Neutrophil (primary cell): Measurements from ENCODE around the gene SSH2.
A peak's percentile ranks its signal among the peaks of the same experiment; 100 is the strongest.

Experiments used
- H3K27ac ChIP-seq: fragments of 200-600 bp; sonication (generic); 2 replicates; pipeline ENCODE4 v1.5.1; 2016; ENCODE audit warnings: mild to moderate bottlenecking, moderate library complexity
- H3K27me3 ChIP-seq: fragments of 200-600 bp; sonication (generic); 2 replicates; pipeline ENCODE4 v1.6.0; 2016; ENCODE audit warnings: mild to moderate bottlenecking
- H3K36me3 ChIP-seq: fragments of 200-600 bp; sonication (generic); 2 replicates; pipeline ENCODE4 v1.5.1; 2017
- H3K4me1 ChIP-seq, 2 experiments: fragments of 200-600 bp in 1 of 2; sonication (generic) in 1 of 2; 1 replicate in 1 of 2; 2 replicates in 1 of 2; pipeline versions ENCODE4 v1.5.1 to v1.6.1; 2013 to 2016; ENCODE audit warnings: low read depth in 1 of 2, low read length in 1 of 2, mild to moderate bottlenecking in 1 of 2, moderate library complexity in 1 of 2; ENCODE audit not compliant: control insufficient read depth in 1 of 2, insufficient read depth in 1 of 2
- H3K4me3 ChIP-seq, 2 experiments: fragments of 200-600 bp in 1 of 2; sonication (generic) in 1 of 2; 1 replicate in 1 of 2; 2 replicates in 1 of 2; pipeline ENCODE4 v1.5.1; 2013 to 2016; ENCODE audit warnings: low read depth in 1 of 2, low read length in 1 of 2, mild to moderate bottlenecking in 1 of 2, moderate library complexity in 1 of 2
- H3K9me3 ChIP-seq: fragments of 200-600 bp; sonication (generic); 2 replicates; pipeline ENCODE4 v1.5.1; 2016
- CTCF ChIP-seq: fragments of 200-600 bp; sonication (generic); IDR thresholded peaks from 2 replicates; pipeline ENCODE4 v1.5.1; 2016; ENCODE audit warnings: antibody characterized with exemption

The SSH2 gene

GRCh38 chr17:29742210-29742513, 187.9 kb downstream of the SSH2 start:
- TF ChIP-seq CTCF: no peak
- Histone ChIP-seq H3K4me1 (peaks cover 35 to 66% of the 10 kb centered on the region in 2 experiments), H3K27me3 (no peaks in the 10 kb centered on the region), H3K4me3 (peak overlapping the region; percentile 25 to 51), H3K27ac (peak overlapping the region; percentile 94), H3K36me3 (peaks cover 24% of the 10 kb centered on the region), H3K9me3 (no peaks in the 10 kb centered on the region)

- H3K27me3 ChIP-seq: no peaks in the 10 kb centered on the region
- TF ChIP-seq CTCF: no peak
- no peaks in the 10 kb centered on the region for H3K9me3 ChIP-seq
- peak overlapping the region; percentile 94 for H3K27ac ChIP-seq
- peak overlapping the region in 1 of 2 experiments; percentile 51 for H3K4me3 ChIP-seq
- peaks cover 35 to 51% of the 10 kb centered on the region in 2 experiments for H3K4me1 ChIP-seq
- H3K36me3 ChIP-seq: peaks cover 19% of the 10 kb centered on the region
Measured at GRCh38 chr17:29740017-29740416, 190.0 kb downstream of the SSH2 start.

- no peak for TF ChIP-seq CTCF
- Histone ChIP-seq H3K27ac (peak overlapping the region; percentile 61), H3K4me3 (no peak overlapping the region), H3K27me3 (no peaks in the 10 kb centered on the region), H3K36me3 (peaks cover 39% of the 10 kb centered on the region), H3K9me3 (no peaks in the 10 kb centered on the region), H3K4me1 (peaks cover 16 to 34% of the 10 kb centered on the region in 2 experiments)
Measured at GRCh38 chr17:29734640-29735039, 195.4 kb downstream of the SSH2 start.

GRCh38 chr17:29733166-29733565, 196.9 kb downstream of the SSH2 start:
- Histone ChIP-seq H3K27ac (peak overlapping the region; percentile 66), H3K4me1 (peaks cover 30 to 33% of the 10 kb centered on the region in 2 experiments), H3K4me3 (no peak overlapping the region), H3K9me3 (no peaks in the 10 kb centered on the region), H3K27me3 (no peaks in the 10 kb centered on the region), H3K36me3 (peaks cover 36% of the 10 kb centered on the region)
- TF ChIP-seq CTCF: no peak

- Histone ChIP-seq H3K27ac (peak overlapping the region; percentile 66), H3K4me3 (no peak overlapping the region)
Measured at GRCh38 chr17:29732613-29733012, 197.4 kb downstream of the SSH2 start.

More at GRCh38 chr17:29732613-29733012, 197.4 kb downstream of the SSH2 start:
- peaks cover 36% of the 10 kb centered on the region for H3K36me3 ChIP-seq
- H3K4me1 ChIP-seq: peaks cover 34 to 37% of the 10 kb centered on the region in 2 experiments
- H3K9me3 ChIP-seq: no peaks in the 10 kb centered on the region
- H3K27me3 ChIP-seq: no peaks in the 10 kb centered on the region
- TF ChIP-seq CTCF: no peak
